ENCODE data around the gene PEX11G.

DNA sequence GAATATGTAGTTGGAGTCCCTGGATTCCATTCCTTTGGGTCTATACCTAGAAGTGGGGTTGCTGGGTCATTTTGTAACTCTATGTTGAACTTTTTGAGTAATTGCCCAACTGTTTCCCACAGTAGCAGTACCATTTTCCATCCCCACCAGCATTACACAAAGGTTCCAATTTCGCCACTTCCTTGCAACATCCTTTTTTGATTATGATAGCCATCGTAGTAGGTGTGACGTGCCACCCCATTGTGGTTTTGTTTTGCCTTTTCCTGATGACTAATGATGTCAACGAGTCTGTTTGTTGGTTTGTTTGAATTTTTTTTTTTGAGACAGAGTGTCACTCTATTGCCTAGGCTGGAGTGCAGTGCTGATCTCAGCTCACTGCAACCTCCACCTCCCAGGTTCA lies 3.3 kb upstream of the PEX11G start:
- TF ChIP-seq FOXM1 (IDR thresholded peaks at IDR 0.05; ENCODE audit: borderline replicate concordance) (no peak), BHLHE40 (IDR thresholded peaks at IDR 0.05; ENCODE audit: borderline replicate concordance) (no peak), FOXK2 (IDR thresholded peaks at IDR 0.05) (no peak)
- TF ChIP-seq, protein P1, sequence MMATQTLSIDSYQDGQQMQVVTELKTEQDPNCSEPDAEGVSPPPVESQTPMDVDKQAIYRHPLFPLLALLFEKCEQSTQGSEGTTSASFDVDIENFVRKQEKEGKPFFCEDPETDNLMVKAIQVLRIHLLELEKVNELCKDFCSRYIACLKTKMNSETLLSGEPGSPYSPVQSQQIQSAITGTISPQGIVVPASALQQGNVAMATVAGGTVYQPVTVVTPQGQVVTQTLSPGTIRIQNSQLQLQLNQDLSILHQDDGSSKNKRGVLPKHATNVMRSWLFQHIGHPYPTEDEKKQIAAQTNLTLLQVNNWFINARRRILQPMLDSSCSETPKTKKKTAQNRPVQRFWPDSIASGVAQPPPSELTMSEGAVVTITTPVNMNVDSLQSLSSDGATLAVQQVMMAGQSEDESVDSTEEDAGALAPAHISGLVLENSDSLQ (IDR thresholded peaks at IDR 0.05), result no peak
